ENCODE measurements around the gene SLC16A3.

Gene SLC16A3

GRCh38 chr17:82221341-82221902 lies 7.4 kb upstream of the SLC16A3 start:
- in situ Hi-C loops (cut with MboI; ENCODE audit: low sequenced_read_pairs): no loop called here

- in situ Hi-C loops (cut with MboI; ENCODE audit: low sequenced_read_pairs): no loop called here
These were observed 6.0 kb upstream of the SLC16A3 start for GRCh38 chr17:82222816-82223215.

- in situ Hi-C loops (cut with MboI; ENCODE audit: low sequenced_read_pairs): no loop called here
These were observed 5.3 kb upstream of the SLC16A3 start for GRCh38 chr17:82223517-82223916.

GRCh38 chr17:82224666-82225065 lies 4.2 kb upstream of the SLC16A3 start:
- in situ Hi-C loops (cut with MboI; ENCODE audit: low sequenced_read_pairs): no loop called here

DNA sequence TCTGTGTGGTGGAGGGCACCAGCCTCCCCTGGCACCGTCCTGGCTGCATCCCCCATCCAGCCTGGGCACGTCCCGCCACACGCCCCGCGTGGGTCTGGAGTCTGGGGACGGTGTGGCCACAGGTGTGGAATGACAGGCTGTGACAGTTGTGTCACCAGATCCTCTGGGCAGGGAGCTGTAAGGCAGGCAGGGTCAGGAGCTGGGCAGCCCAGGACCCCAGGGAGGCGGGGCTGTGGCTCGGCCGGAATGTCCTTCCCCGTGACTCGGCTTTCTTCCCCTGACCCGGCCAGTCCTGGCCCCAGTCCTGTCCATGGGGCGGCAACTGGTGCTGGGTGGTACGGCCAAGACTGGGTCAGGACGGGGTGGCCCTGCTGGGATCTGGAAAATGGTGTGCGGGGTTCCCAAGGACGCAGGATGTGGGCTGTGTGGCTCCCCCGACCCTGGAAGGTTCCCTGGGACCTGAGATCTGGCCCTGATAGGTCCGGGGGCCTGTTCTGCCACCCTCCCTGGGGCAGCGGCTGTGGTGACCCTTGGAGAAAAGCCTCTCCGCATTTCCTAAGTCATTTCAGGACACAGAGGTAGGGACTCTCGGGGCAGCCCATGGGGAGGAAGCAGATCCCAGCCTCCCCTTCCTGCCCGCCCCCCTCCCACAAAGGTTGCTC lies 3.3 kb upstream of the SLC16A3 start:
- in situ Hi-C loops (cut with MboI; ENCODE audit: low sequenced_read_pairs): no loop called here

DNA sequence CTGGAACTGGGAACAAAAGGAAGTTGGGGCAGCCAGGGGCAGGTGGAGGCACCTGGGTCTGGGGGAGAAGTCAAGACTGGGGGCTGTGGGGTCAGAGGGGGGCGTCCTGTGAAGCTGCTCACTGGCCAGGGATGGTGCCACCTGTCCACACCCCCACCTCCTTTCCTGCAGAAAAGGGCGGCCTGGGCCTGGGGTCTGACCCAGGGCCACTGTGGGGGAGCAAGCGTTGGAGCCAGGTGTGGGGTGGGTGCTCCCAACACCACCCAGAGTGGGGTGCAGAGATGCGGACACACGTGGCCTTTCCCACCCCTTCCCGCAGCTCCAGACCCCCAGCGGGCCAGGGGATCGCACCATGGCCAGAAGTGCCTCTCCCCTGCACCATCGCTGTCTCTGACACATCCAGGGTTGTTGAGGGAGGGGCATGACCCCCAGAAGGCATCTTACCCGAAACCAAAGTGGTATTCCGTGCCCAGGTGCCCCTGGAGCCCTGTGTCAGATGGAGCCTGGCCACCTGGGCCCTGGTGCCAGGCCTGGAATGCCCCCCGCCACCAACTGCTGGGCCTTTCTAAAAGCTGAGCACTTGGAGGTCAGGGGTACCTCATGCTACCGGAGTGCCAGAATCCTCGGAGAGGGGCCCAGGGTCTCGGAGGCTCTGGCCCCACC lies 2.6 kb upstream of the SLC16A3 start:
- in situ Hi-C loops (cut with MboI; ENCODE audit: low sequenced_read_pairs): no loop called here

DNA sequence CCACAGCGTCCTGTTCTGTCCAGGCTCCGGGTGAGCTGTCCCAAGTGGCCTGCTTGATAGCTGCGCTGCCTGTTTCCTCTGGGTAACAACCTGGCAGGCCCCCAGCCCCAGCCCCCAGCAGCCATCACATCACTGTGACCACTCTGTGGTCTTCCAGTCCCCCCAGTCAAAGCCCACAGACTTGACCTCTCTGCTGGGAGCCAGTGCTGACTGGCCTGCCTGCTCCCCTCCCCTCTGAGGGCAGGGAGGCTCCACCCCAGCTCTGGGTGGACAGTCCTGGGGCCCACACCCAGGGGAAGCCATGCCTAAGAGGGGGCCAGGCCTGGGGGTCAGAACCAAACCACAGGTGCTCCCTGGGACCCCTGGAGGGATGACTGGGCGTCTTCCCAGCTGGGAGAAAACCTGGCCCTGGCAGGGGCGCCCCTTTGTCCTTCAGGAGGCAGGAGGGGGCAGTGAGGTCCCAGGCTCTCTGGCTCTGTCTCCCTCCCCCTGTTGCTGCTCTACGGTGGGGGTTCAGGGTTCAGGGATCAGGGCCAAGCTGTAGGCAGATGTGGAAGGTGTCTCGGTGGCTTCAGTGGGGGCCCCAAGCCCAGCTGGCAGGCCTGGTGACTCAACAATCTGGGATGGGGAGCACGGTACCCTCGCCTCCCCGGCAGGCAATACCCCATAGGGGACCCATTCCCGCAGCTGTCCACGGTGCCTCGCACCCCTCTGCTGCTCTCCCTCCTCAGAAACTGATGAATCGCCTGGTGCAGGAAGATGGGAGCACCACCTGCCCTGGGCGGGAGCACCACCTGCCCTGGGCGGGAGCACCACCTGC lies 1.8 kb upstream of the SLC16A3 start:
- in situ Hi-C loops (cut with MboI; ENCODE audit: low sequenced_read_pairs): no loop called here

GRCh38 chr17:82227629-82228277 lies 1.1 kb upstream of the SLC16A3 start:
- in situ Hi-C loops (cut with MboI; ENCODE audit: low sequenced_read_pairs): no loop called here

DNA sequence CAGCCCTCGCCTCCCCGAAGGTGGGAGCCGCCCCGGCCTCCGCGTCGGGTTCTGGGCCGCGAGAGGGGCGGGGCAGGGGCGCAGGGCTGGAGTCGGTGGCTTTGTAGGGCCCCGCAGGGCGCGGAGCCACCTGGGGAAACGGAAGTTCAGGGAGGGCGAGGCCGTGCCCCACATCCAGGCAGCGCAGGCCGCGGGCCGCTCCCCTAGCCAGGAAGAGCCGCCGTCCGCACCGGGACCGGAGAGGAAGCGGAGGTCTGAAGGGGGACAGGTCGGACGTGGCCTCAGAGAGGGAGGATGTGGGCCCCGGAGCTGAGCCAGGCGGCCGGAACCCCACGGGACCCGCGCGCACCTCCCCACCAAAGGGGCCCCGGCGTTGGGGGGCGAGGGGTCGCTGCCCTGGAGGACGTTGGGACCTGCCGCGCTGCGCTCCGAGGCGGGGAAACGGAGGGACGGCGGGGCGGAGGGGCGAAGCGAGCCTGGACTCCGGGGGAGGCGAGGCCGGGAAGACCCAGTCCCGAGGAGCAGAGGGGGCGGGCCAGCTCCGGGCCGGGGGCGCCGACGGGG lies 482 bp upstream of the SLC16A3 start:
- in situ Hi-C loops (cut with MboI; ENCODE audit: low sequenced_read_pairs): no loop called here

DNA sequence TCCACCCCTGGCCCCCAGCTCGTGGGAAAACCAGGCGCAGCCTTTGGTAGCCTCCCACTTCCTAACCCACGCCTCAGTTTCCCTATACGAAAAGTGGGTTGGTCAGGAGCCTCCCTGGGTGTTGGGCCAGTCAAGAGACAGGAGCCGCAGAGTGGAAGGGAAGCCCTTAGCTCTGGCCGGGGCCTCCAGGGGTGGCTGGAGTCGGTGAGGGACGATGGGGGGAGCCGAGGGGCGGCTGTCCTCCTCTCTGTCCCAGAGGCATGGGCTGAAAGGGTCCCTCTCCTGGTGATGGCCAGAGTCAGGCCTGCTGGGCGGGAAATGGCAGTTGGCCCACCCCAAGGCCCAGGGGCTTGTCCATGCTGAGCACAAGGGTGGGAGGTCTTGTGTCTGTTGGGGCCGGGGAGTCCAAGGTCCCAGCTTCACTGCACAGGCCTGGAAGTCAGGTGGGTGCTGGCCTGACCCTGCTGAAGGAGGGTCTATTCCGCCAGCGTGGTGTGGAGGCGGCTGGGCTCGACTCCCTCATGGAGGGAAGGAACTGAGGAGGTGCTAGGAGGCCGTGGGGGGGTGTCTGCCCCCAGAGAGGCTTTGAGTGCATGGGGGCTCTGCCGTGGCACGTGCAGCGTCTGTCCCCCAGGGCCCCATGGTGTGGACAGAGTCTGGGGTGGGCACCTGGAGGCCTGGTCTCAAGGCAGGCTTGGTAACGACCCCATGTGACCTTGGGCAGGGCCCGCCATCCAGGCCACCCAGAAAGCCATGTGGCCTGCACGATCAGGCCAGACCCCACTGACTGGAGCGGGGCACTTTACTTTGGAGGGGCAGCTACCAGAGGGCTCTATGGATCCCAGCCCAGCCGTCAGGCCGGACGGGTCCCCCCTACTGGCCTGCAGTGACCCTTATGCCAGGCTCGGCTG lies 1.1 kb downstream of the SLC16A3 start:
- in situ Hi-C loops (cut with MboI; ENCODE audit: low sequenced_read_pairs): no loop called here

- in situ Hi-C loops (cut with MboI; ENCODE audit: low sequenced_read_pairs): no loop called here
These were observed 1.9 kb downstream of the SLC16A3 start for GRCh38 chr17:82230609-82231311.

DNA sequence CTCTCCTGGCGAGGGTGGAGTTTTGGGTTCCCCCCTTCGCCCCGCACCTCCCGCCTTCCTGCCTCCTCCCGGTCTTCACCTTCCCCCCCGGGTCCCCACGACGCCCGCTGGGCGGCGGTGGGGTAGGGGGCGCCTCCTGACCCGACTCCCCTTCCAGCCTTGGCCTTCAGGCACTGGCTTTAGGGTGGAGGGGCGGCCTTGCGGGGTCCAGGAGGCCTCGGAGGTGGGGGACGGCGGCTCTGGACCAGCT lies 2.4 kb downstream of the SLC16A3 start:
- in situ Hi-C loops (cut with MboI; ENCODE audit: low sequenced_read_pairs): no loop called here

GRCh38 chr17:82231562-82232321 lies 2.9 kb downstream of the SLC16A3 start:
- in situ Hi-C loops (cut with MboI; ENCODE audit: low sequenced_read_pairs): no loop called here

GRCh38 chr17:82232322-82232820 lies 3.5 kb downstream of the SLC16A3 start:
- in situ Hi-C loops (cut with MboI; ENCODE audit: low sequenced_read_pairs): no loop called here

- in situ Hi-C loops (cut with MboI; ENCODE audit: low sequenced_read_pairs): no loop called here
These were observed 4.3 kb downstream of the SLC16A3 start for GRCh38 chr17:82232876-82233785.

- in situ Hi-C loops (cut with MboI; ENCODE audit: low sequenced_read_pairs): no loop called here
These were observed 5.6 kb downstream of the SLC16A3 start for GRCh38 chr17:82234211-82235055.

Measured in hTERT RPE-1 (cell line).